ENCODE data around the gene ITSN1.
"Not testable (repeated sequence)": the region's sequence is repeated elsewhere in the genome, so short reads cannot be mapped to it uniquely, and the experiment has no call there.

DNA sequence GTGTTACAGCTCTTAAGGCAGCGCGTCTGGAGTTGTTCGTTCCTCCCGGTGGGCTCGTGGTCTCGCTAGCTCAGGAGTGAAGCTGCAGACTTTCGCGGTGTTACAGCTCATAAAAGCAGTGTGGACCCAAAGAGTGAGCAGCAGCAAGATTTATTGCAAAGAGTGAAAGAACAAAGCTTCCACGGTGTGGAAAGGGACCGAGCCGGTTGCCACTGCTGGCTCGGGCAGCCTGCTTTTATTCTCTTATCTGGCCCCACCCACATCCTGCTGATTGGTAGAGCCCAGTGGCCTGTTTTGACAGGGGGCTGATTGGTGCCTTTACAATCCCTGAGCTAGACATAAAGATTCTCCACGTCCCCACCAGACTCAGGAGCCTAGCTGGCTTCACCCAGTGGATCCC lies 225.6 kb downstream of the ITSN1 start:
- TF ChIP-seq, protein P1, sequence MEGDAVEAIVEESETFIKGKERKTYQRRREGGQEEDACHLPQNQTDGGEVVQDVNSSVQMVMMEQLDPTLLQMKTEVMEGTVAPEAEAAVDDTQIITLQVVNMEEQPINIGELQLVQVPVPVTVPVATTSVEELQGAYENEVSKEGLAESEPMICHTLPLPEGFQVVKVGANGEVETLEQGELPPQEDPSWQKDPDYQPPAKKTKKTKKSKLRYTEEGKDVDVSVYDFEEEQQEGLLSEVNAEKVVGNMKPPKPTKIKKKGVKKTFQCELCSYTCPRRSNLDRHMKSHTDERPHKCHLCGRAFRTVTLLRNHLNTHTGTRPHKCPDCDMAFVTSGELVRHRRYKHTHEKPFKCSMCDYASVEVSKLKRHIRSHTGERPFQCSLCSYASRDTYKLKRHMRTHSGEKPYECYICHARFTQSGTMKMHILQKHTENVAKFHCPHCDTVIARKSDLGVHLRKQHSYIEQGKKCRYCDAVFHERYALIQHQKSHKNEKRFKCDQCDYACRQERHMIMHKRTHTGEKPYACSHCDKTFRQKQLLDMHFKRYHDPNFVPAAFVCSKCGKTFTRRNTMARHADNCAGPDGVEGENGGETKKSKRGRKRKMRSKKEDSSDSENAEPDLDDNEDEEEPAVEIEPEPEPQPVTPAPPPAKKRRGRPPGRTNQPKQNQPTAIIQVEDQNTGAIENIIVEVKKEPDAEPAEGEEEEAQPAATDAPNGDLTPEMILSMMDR (IDR thresholded peaks at IDR 0.05; ENCODE audit: low read depth, low read length, missing input control), result not testable (repeated sequence)
- TF ChIP-seq, protein P2, sequence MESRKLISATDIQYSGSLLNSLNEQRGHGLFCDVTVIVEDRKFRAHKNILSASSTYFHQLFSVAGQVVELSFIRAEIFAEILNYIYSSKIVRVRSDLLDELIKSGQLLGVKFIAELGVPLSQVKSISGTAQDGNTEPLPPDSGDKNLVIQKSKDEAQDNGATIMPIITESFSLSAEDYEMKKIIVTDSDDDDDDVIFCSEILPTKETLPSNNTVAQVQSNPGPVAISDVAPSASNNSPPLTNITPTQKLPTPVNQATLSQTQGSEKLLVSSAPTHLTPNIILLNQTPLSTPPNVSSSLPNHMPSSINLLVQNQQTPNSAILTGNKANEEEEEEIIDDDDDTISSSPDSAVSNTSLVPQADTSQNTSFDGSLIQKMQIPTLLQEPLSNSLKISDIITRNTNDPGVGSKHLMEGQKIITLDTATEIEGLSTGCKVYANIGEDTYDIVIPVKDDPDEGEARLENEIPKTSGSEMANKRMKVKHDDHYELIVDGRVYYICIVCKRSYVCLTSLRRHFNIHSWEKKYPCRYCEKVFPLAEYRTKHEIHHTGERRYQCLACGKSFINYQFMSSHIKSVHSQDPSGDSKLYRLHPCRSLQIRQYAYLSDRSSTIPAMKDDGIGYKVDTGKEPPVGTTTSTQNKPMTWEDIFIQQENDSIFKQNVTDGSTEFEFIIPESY (IDR thresholded peaks at IDR 0.05), result not testable (repeated sequence)
- not testable (repeated sequence) for TF ChIP-seq HNF4A (conservative IDR thresholded peaks at IDR 0.05); GABPA (IDR thresholded peaks at IDR 0.05 in 1 of 2, conservative IDR thresholded peaks at IDR 0.05 in 1 of 2); YY1 (IDR thresholded peaks at IDR 0.05); SP1 (IDR thresholded peaks at IDR 0.05); RAD21 (IDR thresholded peaks at IDR 0.05); EGR1 (IDR thresholded peaks at IDR 0.05; ENCODE audit: low read depth in 2 of 2); TAF1 (conservative IDR thresholded peaks at IDR 0.05); HNF4G (IDR thresholded peaks at IDR 0.05)
- TF ChIP-seq, protein P3, sequence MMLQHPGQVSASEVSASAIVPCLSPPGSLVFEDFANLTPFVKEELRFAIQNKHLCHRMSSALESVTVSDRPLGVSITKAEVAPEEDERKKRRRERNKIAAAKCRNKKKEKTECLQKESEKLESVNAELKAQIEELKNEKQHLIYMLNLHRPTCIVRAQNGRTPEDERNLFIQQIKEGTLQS (IDR thresholded peaks at IDR 0.05), result not testable (repeated sequence)
- TF ChIP-seq, protein P4, sequence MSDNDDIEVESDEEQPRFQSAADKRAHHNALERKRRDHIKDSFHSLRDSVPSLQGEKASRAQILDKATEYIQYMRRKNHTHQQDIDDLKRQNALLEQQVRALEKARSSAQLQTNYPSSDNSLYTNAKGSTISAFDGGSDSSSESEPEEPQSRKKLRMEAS (IDR thresholded peaks at IDR 0.05), result not testable (repeated sequence)

All from liver (tissue), 3 donors.